HEK293T (cell line): Measurements from ENCODE around the gene EMC10.

Experiments used
- ARNT ChIP-seq: fragments of 450-650 bp; IDR thresholded peaks from 2 replicates; pipeline ENCODE4 v1.6.1; 2017; ENCODE audit warnings: mild to moderate bottlenecking
- BHLHE40 ChIP-seq: fragments of 450-650 bp; IDR thresholded peaks from 2 replicates; pipeline ENCODE4 v1.6.1; 2016; ENCODE audit warnings: mild to moderate bottlenecking, moderate library complexity, borderline replicate concordance
- ELF4 ChIP-seq: fragments of 450-650 bp; IDR thresholded peaks from 2 replicates; pipeline ENCODE4 v1.6.1; 2017; ENCODE audit warnings: antibody characterized with exemption
- FOXA1 ChIP-seq: fragments of 450-650 bp; IDR thresholded peaks from 2 replicates; pipeline ENCODE4 v1.6.1; 2016; ENCODE audit warnings: mild to moderate bottlenecking
- FOXK2 ChIP-seq: fragments of 450-650 bp; IDR thresholded peaks from 2 replicates; pipeline ENCODE4 v1.6.1; 2016; ENCODE audit warnings: mild to moderate bottlenecking
- FOXM1 ChIP-seq: fragments of 450-650 bp; IDR thresholded peaks from 2 replicates; pipeline ENCODE4 v1.6.1; 2017; ENCODE audit warnings: mild to moderate bottlenecking, borderline replicate concordance
- NFRKB ChIP-seq: fragments of 450-650 bp; IDR thresholded peaks from 2 replicates; pipeline ENCODE4 v1.6.1; 2016; ENCODE audit warnings: mild to moderate bottlenecking, moderate library complexity
- SP1 ChIP-seq: fragments of 450-650 bp; IDR thresholded peaks from 2 replicates; pipeline ENCODE4 v1.6.1; 2017
- TARDBP ChIP-seq: fragments of 450-650 bp; IDR thresholded peaks from 2 replicates; pipeline ENCODE4 v1.6.1; 2016

- TF ChIP-seq FOXM1 (no peak), FOXA1 (no peak), SP1 (no peak), TARDBP (no peak), NFRKB (no peak), BHLHE40 (no peak), FOXK2 (no peak), ELF4 (no peak), ARNT (no peak)
Observed at GRCh38 chr19:50459067-50459456, 17.2 kb upstream of the EMC10 start.
